Gastrocnemius medialis (tissue), 4 donors: Measurements from ENCODE around the gene MCL1. TPM values are rescaled to one million over a fixed set of nuclear protein-coding genes. Genes with fewer than 3 reads are reported as not detected.
"Not testable (repeated sequence)": the region's sequence is repeated elsewhere in the genome, so short reads cannot be mapped to it uniquely, and the experiment has no call there.

ENCODE experiments used
- ATAC-seq, 2 donors: fragments of 150-250 bp; one replicate each; pipeline ENCODE4 v1.9.1; 2016
- DNase-seq, 2 donors: peaks; one replicate each; pipeline ENCODE4 v3.0.0-alpha.2; 2019
- H3K27ac ChIP-seq, 4 donors: fragments of 200-600 bp; sonication (generic); 1 replicate in 1 of 4; 2 replicates in 3 of 4; pipeline ENCODE4 v1.5.1; 2016 to 2018; ENCODE audit warnings: mild to moderate bottlenecking in 2 of 4, moderate library complexity in 1 of 4
- H3K27me3 ChIP-seq, 3 donors: fragments of 200-600 bp; sonication (generic) in 2 of 3; 1 replicate in 1 of 3; 2 replicates in 2 of 3; pipeline versions ENCODE4 v1.5.1 to v1.6.0; 2016 to 2019; ENCODE audit warnings: mild to moderate bottlenecking in 1 of 3, moderate library complexity in 1 of 3
- H3K36me3 ChIP-seq, 2 donors: fragments of 200-600 bp; sonication (generic) in 1 of 2; one replicate each; pipeline ENCODE4 v1.5.1; 2017 to 2018
- H3K4me1 ChIP-seq, 2 donors: fragments of 200-600 bp; sonication (generic) in 1 of 2; one replicate each; pipeline ENCODE4 v1.5.1; 2016 to 2017; ENCODE audit warnings: mild to moderate bottlenecking in 2 of 2
- H3K4me3 ChIP-seq, 4 donors: fragments of 200-600 bp; sonication (generic) in 3 of 4; 1 replicate in 1 of 4; 2 replicates in 3 of 4; pipeline ENCODE4 v1.5.1; 2016 to 2019; ENCODE audit warnings: mild to moderate bottlenecking in 2 of 4
- H3K9me3 ChIP-seq, 3 donors: fragments of 200-600 bp; sonication (generic) in 2 of 3; 1 replicate in 1 of 3; 2 replicates in 2 of 3; pipeline ENCODE4 v1.5.1; 2016 to 2019
- POLR2A ChIP-seq, 2 donors: fragments of 450-650 bp; IDR thresholded peaks; one replicate each; pipeline ENCODE4 v1.6.1; 2017; ENCODE audit warnings: antibody characterized with exemption in 2 of 2, mild to moderate bottlenecking in 2 of 2, moderate library complexity in 2 of 2
- in situ Hi-C, 4 donors: fragments of 200-750 bp; cut with MboI; loops; one replicate each; pipeline versions ENCODE4 v1.15.0 to v1.8.0; 2017; ENCODE audit warnings: low sequenced_read_pairs in 4 of 4
- intact Hi-C: fragments of 100-400 bp; cut with DNase I; formaldehyde crosslinking; loops from one replicate; pipeline ENCODE4 v1.15.1; 2023; ENCODE audit warnings: low total_unique reads
- total RNA-seq, 4 donors: library from RNA; depleted of rRNA; stranded (reverse); fragments of >200 nt; gene quantifications; one replicate each; pipeline versions ENCODE4 v1.1.0 to v1.2.3, GENCODE V29; 2016
- TF ChIP-seq, protein P1 (sequence below), 5 experiments: fragments of 450-650 bp in 3 of 5; fragments of 200-600 bp in 2 of 5; sonication (generic) in 2 of 5; IDR thresholded peaks in 4 of 5; conservative IDR thresholded peaks in 1 of 5; 1 replicate in 4 of 5; 2 replicates in 1 of 5; pipeline ENCODE4 v1.5.1; 2016 to 2019; ENCODE audit warnings: antibody characterized with exemption in 5 of 5, mild to moderate bottlenecking in 3 of 5, moderate library complexity in 3 of 5

The MCL1 gene
- total RNA-seq, 4 donors from 2014 or later = 136 to 199 (median 176) TPM

DNA sequence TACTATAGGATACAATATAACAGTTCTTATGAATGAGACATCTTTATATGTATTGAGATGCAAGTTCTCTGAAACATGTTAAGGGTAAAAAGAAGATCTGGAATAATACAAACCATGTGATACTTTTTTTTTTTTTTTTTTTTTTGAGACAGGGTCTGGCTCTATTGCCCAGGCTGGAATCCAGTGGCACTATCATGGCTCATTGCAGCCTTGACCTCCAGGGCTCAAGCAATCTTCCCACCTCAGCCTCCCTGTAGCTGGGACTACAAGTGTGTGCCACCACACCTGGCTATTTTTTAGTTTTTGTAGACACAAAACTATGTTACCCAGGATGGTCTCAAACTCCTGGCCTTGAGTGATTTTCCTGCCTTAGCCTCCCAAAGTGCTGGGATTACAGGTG is 22.1 kb upstream of the MCL1 start:
- DNase-seq (no peak), ATAC-seq (no peak)
- no peak overlapping the region for H3K27ac ChIP-seq
- H3K4me1 ChIP-seq = peaks cover 0 to 11% of the 10 kb centered on the region in 2 donors
- no peaks in the 10 kb centered on the region for H3K9me3 ChIP-seq
- TF ChIP-seq, protein P1, sequence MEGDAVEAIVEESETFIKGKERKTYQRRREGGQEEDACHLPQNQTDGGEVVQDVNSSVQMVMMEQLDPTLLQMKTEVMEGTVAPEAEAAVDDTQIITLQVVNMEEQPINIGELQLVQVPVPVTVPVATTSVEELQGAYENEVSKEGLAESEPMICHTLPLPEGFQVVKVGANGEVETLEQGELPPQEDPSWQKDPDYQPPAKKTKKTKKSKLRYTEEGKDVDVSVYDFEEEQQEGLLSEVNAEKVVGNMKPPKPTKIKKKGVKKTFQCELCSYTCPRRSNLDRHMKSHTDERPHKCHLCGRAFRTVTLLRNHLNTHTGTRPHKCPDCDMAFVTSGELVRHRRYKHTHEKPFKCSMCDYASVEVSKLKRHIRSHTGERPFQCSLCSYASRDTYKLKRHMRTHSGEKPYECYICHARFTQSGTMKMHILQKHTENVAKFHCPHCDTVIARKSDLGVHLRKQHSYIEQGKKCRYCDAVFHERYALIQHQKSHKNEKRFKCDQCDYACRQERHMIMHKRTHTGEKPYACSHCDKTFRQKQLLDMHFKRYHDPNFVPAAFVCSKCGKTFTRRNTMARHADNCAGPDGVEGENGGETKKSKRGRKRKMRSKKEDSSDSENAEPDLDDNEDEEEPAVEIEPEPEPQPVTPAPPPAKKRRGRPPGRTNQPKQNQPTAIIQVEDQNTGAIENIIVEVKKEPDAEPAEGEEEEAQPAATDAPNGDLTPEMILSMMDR (IDR thresholded peaks at IDR 0.05 in 4 of 5, conservative IDR thresholded peaks at IDR 0.05 in 1 of 5) = no peak
- TF ChIP-seq POLR2A (IDR thresholded peaks at IDR 0.05) = no peak
- H3K4me3 ChIP-seq = no peak overlapping the region
- in situ Hi-C loops = no loop called here
- H3K36me3 ChIP-seq = no peaks in the 10 kb centered on the region
- no peaks in the 10 kb centered on the region for H3K27me3 ChIP-seq
- intact Hi-C loops = no loop called here

DNA sequence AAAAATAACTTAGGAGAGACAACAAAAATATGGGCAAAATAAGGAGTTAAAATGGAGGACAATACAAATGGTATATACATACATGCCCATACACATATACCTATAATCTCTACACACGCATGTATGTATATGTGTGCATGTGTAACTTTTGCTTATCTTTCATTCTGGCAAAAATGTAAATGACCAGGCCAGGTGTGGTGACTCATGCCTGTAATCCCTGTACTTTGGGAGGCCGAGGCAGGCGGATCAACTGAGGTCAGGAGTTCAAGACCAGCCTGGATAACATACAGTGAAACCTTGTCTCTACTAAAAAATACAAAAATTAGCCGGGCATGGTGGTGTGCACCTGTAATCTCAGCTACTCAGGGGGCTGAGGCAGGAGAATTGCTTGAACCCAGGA is 18.9 kb upstream of the MCL1 start:
- H3K4me1 ChIP-seq, H3K9me3 ChIP-seq, H3K4me3 ChIP-seq, H3K36me3 ChIP-seq, ATAC-seq, H3K27me3 ChIP-seq, intact Hi-C loops, H3K27ac ChIP-seq, in situ Hi-C loops, DNase-seq: not testable (repeated sequence)

DNA sequence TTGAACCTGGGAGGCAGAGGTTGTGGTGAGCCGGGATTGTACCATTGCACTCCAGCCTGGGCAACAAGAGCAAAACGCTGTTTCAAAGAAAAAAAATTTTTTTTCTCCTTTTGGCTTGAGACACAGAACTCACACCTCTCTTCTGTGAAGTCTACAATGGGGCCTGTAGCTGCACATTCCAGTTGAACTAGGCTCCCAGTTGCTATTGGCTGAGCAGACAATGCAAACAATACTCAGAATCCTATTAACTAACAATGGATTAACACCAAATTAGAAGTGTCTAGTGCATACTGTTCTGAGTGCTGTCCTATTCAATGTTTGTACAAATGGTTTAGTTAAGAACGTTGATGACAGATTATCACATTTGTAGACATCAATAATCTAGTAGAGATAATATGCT is 17.6 kb upstream of the MCL1 start:
- Histone ChIP-seq H3K27me3 (no peaks in the 10 kb centered on the region), H3K4me1 (no peaks in the 10 kb centered on the region), H3K9me3 (no peaks in the 10 kb centered on the region), H3K4me3 (no peak overlapping the region), H3K27ac (no peak overlapping the region), H3K36me3 (no peaks in the 10 kb centered on the region)
- ATAC-seq = no peak
- DNase-seq = no peak
- TF ChIP-seq, protein P1 (IDR thresholded peaks at IDR 0.05 in 4 of 5, conservative IDR thresholded peaks at IDR 0.05 in 1 of 5) = no peak
- TF ChIP-seq POLR2A (IDR thresholded peaks at IDR 0.05) = no peak
- in situ Hi-C loops = no loop called here
- intact Hi-C loops = no loop called here

DNA sequence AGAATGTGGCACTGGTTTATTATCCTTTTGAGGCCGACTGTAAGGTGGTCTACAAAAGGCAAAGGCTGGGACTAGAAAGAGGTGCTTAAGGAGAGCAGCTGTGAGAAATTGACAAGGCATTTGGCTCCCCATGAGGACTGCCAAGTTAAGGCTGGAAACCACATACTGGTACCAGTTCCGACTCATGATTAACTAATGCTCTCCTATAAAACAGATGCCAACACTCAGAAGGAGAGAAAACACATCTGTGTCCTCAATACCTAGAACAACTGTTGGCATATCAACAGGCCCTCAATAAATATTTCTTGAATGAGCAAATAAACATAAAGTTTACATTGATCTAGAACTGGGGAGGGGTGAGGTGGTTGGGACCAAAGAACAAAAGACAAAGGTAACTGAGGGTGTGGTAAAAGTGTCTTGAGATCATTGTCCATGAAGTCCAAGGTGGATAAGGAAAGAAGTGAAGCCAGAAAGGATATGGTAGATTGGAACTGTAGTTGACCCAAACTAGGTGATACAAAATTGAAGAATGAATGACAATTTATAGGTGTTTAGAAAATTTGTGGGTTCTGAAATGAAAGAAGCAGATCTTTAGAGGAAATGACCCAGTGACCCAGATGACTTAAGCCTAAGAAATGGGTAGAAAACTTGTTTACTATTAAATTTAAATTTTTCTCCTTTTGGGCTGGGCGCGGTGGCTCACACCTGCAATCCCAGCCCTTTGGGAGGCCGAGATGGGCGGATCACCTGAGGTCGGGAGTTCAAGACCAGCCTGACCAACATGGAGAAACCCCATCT is 16.9 kb upstream of the MCL1 start:
- in situ Hi-C loops = no loop called here

DNA sequence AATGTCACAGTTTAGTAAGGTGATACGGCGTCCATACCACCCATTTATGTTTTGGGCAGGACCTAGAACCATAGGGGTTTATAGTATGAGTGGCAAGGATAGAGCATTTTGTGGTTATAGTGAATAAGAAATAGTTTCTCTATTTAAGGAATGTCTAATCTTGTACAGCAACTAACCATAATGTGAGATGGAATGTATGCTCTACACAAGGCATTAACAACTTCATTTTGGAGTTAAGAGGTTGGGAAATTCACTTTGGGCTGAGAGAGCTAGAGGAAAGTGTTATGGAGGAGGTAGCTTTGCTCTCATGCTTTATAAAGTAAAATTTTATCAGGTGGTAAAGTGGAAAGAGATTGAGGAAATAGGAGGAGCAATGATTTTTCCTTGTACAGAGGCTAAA is 3.0 kb upstream of the MCL1 start:
- Histone ChIP-seq H3K9me3 (no peaks in the 10 kb centered on the region), H3K27me3 (no peaks in the 10 kb centered on the region), H3K4me3 (no peak overlapping the region), H3K27ac (peak overlapping the region in 1 of 4 donors; percentile 11), H3K36me3 (peaks cover 0 to 15% of the 10 kb centered on the region in 2 donors), H3K4me1 (peaks cover 7 to 12% of the 10 kb centered on the region in 2 donors)
- in situ Hi-C loops = no loop called here
- ATAC-seq = no peak
- intact Hi-C loops = no loop called here
- TF ChIP-seq POLR2A (IDR thresholded peaks at IDR 0.05) = no peak
- TF ChIP-seq, protein P1 (IDR thresholded peaks at IDR 0.05 in 4 of 5, conservative IDR thresholded peaks at IDR 0.05 in 1 of 5) = no peak
- DNase-seq = no peak

More for the DNA sequence above, 16.9 kb upstream of the MCL1 start:
- no peaks in the 10 kb centered on the region for H3K27me3 ChIP-seq
- H3K4me1 ChIP-seq = no peaks in the 10 kb centered on the region
- H3K9me3 ChIP-seq = no peaks in the 10 kb centered on the region
- TF ChIP-seq, protein P1 (IDR thresholded peaks at IDR 0.05 in 4 of 5, conservative IDR thresholded peaks at IDR 0.05 in 1 of 5) = no peak
- TF ChIP-seq POLR2A (IDR thresholded peaks at IDR 0.05) = no peak
- no peak overlapping the region for H3K27ac ChIP-seq
- H3K4me3 ChIP-seq = no peak overlapping the region
- DNase-seq = no peak
- no peaks in the 10 kb centered on the region for H3K36me3 ChIP-seq
- ATAC-seq = no peak
- intact Hi-C loops = no loop called here

DNA sequence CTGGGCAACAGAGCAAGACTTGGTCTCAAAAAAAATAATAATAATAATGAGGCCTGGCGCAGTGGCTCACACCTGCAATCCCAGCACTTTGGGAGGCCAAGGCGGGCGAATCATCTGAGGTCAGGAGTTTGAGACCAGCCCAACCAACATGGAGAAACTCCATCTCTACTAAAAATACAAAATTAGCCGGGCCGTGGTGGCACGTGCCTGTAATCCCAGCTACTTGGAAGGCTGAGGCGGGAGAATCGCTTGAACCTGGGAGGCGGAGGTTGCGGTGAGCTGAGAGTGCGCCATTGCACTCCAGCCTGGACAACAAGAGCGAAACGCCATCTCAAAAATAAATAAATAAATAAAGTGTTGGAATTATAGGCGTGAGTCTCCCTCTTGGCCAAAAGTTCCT is 2.6 kb upstream of the MCL1 start:
- H3K4me3 ChIP-seq, ATAC-seq, H3K27me3 ChIP-seq, H3K9me3 ChIP-seq, DNase-seq, in situ Hi-C loops, intact Hi-C loops: not testable (repeated sequence)
- peak overlapping the region in 2 of 4 donors; percentile 11 to 18 for H3K27ac ChIP-seq
- peaks cover 7 to 12% of the 10 kb centered on the region in 2 donors for H3K4me1 ChIP-seq
- H3K36me3 ChIP-seq = peaks cover 0 to 19% of the 10 kb centered on the region in 2 donors

DNA sequence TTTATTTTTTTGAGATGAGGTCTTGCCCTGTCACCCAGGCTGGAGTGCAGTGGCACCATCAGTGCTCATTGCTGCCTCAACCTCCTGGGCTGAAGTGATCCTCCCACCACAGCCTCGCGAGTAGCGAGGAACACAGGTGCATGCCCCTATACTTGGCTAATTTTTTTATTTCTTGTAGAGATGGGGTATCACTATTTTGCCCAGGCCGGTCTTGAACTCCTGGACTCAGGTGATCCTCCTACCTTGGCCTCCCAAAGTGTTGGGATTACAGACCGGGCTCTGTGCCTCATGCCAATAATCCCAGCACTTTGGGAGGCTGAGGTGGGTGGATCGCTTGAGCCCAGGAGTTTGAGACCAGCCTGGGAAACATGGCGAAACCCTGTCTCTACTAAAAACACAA is 2.0 kb upstream of the MCL1 start:
- DNase-seq, ATAC-seq, intact Hi-C loops, H3K9me3 ChIP-seq, in situ Hi-C loops, H3K27me3 ChIP-seq, H3K4me3 ChIP-seq: not testable (repeated sequence)
- Histone ChIP-seq H3K36me3 (peaks cover 0 to 25% of the 10 kb centered on the region in 2 donors), H3K4me1 (peaks cover 7 to 12% of the 10 kb centered on the region in 2 donors), H3K27ac (peak overlapping the region; percentile 5 to 100 (median 19))

DNA sequence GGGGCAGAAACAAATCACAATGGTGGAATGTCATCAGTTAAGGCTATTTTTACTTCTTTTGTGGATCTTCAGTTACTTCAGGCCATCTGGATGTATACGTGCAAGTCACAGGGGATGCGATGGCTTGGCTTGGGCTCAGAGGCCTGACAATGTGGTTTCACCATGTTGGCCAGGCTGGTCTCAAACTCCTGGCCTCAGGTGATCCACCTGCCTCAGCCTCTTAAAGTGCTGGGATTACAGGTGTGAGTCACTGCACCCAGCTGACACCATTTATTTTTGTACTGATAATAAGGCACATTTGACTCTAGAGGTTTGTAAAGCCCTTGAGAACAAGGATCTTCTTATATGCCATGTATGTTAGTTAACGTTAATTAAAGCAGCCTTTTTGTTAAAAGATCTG is 1.6 kb upstream of the MCL1 start:
- H3K9me3 ChIP-seq, H3K4me3 ChIP-seq, intact Hi-C loops, H3K27me3 ChIP-seq, in situ Hi-C loops, ATAC-seq, DNase-seq: not testable (repeated sequence)
- Histone ChIP-seq H3K27ac (peak overlapping the region; percentile 5 to 100 (median 19)), H3K4me1 (peaks cover 7 to 12% of the 10 kb centered on the region in 2 donors), H3K36me3 (peaks cover 0 to 29% of the 10 kb centered on the region in 2 donors)
